GM12891 (cell line): ENCODE measurements around the gene ITPKC.

ENCODE experiments used
- POLR2A ChIP-seq: IDR thresholded peaks from 2 replicates; pipeline ENCODE4 v1.6.1; 2011; ENCODE audit warnings: low read depth, low read length, control low read depth
- POLR2AphosphoS5 ChIP-seq: IDR thresholded peaks from 2 replicates; pipeline ENCODE4 v1.6.1; 2011; ENCODE audit warnings: low read depth, low read length, control low read depth

DNA sequence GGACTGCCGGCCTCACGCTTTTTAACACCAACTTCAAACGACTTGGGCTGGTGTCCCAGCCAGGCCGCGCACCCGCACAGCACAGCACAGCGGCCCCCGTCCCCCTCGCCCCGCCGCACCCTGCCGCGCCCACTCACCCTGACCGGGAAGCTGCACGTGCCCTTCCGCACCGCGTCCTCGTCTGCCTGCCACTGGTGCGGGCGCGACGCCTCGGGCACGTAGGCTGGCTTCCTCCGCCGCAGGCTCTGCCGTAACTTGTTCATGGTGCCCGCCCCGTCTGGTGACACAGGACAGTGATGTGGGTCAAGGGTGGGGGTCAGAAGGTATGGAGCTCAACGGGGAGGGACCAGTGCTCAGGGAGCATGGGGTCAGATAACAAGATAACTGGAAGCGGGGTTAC lies 32.6 kb upstream of the ITPKC start:
- no peak for TF ChIP-seq POLR2AphosphoS5
- no peak for TF ChIP-seq POLR2A
